IMR-90 (cell line): ENCODE data around the gene SESN1. TPM values are rescaled to one million over a fixed set of nuclear protein-coding genes. Genes with fewer than 3 reads are reported as not detected.

ENCODE experiments used
- ATAC-seq: fragments of 200-7000 bp; cut with Tn5 transposase; 2 replicates; pipeline ENCODE4 v1.9.1; 2020; ENCODE audit warnings: low read depth, mild to moderate bottlenecking, moderate library complexity
- BruUV-seq: library from RNA; stranded (reverse); fragments of 400-500 nt; replicated peaks from 2 replicates; lab custom pipeline; 2021; lab: Mats Ljungman, UMichigan
- CTCF ChIA-PET: fragments of 300-600 bp; formaldehyde crosslinking; extraction: SDS; loops from one replicate; lab custom pipeline; 2021; ENCODE audit warnings: antibody characterized with exemption; lab: Yijun Ruan, JAX
- POLR2A ChIA-PET: fragments of 300-600 bp; sonication (Branson Sonifier 250); formaldehyde crosslinking; loops from one replicate; lab custom pipeline; 2022; ENCODE audit warnings: antibody characterized with exemption; ENCODE audit not compliant: unreplicated experiment; lab: Charles Lee
- DNase-seq: peaks from one replicate; pipeline ENCODE4 v3.0.0; 2013
- H2AFZ ChIP-seq: replicated peaks from 2 replicates; pipeline ENCODE3; 2013; ENCODE audit warnings: low read length, mild to moderate bottlenecking; ENCODE audit not compliant: poor library complexity
- H2AK5ac ChIP-seq: 2 replicates; pipeline ENCODE4 v1.6.1; 2013; ENCODE audit warnings: low read depth, low read length, inconsistent platforms
- H2AK9ac ChIP-seq: replicated peaks from 2 replicates; pipeline ENCODE3; 2013; ENCODE audit warnings: mild to moderate bottlenecking, low read depth, low read length, moderate library complexity; ENCODE audit not compliant: poor library complexity
- H2BK120ac ChIP-seq: 2 replicates; pipeline ENCODE4 v1.6.1; 2013; ENCODE audit warnings: low read depth, low read length, inconsistent platforms
- H2BK15ac ChIP-seq: 3 replicates; pipeline ENCODE4 v1.6.1; 2013; ENCODE audit warnings: low read depth, low read length, inconsistent platforms
- H2BK20ac ChIP-seq: 2 replicates; pipeline ENCODE4 v1.6.1; 2013; ENCODE audit warnings: low read depth, mild to moderate bottlenecking, inconsistent platforms, low read length, moderate library complexity
- H2BK5ac ChIP-seq: 2 replicates; pipeline ENCODE4 v1.6.1; 2013; ENCODE audit warnings: mild to moderate bottlenecking, low read depth, low read length, inconsistent platforms; ENCODE audit not compliant: poor library complexity, severe bottlenecking
- H3K14ac ChIP-seq: replicated peaks from 2 replicates; pipeline ENCODE4 v1.6.1; 2013; ENCODE audit warnings: low read depth, low read length, inconsistent platforms
- H3K18ac ChIP-seq: 2 replicates; pipeline ENCODE4 v1.6.1; 2013; ENCODE audit warnings: low read depth, low read length, control low read depth
- H3K23ac ChIP-seq: 2 replicates; pipeline ENCODE4 v1.6.1; 2013; ENCODE audit warnings: low read depth, low read length, inconsistent platforms
- H3K27ac ChIP-seq: 2 replicates; pipeline ENCODE4 v1.5.1; 2013; ENCODE audit warnings: mild to moderate bottlenecking, control low read depth, low read length; ENCODE audit not compliant: insufficient read depth
- H3K27me3 ChIP-seq: 2 replicates; pipeline ENCODE4 v1.6.1; 2013; ENCODE audit warnings: low read length; ENCODE audit not compliant: control insufficient read depth, insufficient read depth
- H3K36me3 ChIP-seq: 2 replicates; pipeline ENCODE4 v1.6.1; 2013; ENCODE audit warnings: low read length, mixed read lengths; ENCODE audit not compliant: control insufficient read depth, insufficient read depth
- H3K4ac ChIP-seq: 2 replicates; pipeline ENCODE4 v1.6.1; 2013; ENCODE audit warnings: low read depth, low read length, inconsistent platforms
- H3K4me1 ChIP-seq: 2 replicates; pipeline ENCODE4 v1.6.1; 2013; ENCODE audit warnings: low read length, mixed read lengths; ENCODE audit not compliant: control insufficient read depth, insufficient read depth
- H3K4me2 ChIP-seq: 2 replicates; pipeline ENCODE4 v1.6.1; 2013; ENCODE audit warnings: low read depth, mild to moderate bottlenecking, control low read depth, low read length, moderate library complexity
- H3K4me3 ChIP-seq: 2 replicates; pipeline ENCODE4 v1.5.1; 2013; ENCODE audit warnings: low read depth, mild to moderate bottlenecking, control low read depth, low read length, moderate library complexity; ENCODE audit not compliant: insufficient read depth
- H3K56ac ChIP-seq: 2 replicates; pipeline ENCODE4 v1.6.1; 2013; ENCODE audit warnings: low read length, inconsistent platforms; ENCODE audit not compliant: insufficient read depth; ENCODE audit errors: extremely low read depth
- H3K79me1 ChIP-seq, 2 experiments: 2 replicates each; pipeline ENCODE4 v1.6.1; 2013; ENCODE audit warnings: low read length in 2 of 2, inconsistent platforms in 1 of 2, low read depth in 1 of 2
- H3K9ac ChIP-seq: 2 replicates; pipeline ENCODE4 v1.6.1; 2013; ENCODE audit warnings: low read depth, low read length, control low read depth
- H3K9me1 ChIP-seq: 2 replicates; pipeline ENCODE4 v1.6.1; 2013; ENCODE audit warnings: low read length, inconsistent platforms; ENCODE audit not compliant: insufficient read depth
- H3K9me3 ChIP-seq: 2 replicates; pipeline ENCODE4 v1.6.1; 2013; ENCODE audit warnings: low read length; ENCODE audit not compliant: control insufficient read depth, insufficient read depth
- H4K20me1 ChIP-seq: 2 replicates; pipeline ENCODE4 v1.6.1; 2013; ENCODE audit warnings: low read length, inconsistent platforms; ENCODE audit not compliant: insufficient read depth
- H4K5ac ChIP-seq: 2 replicates; pipeline ENCODE4 v1.6.1; 2013; ENCODE audit warnings: mild to moderate bottlenecking, low read depth, low read length, control low read depth
- H4K8ac ChIP-seq, 2 experiments: 2 replicates each; pipeline ENCODE4 v1.6.1; 2013; ENCODE audit warnings: low read depth in 2 of 2, low read length in 2 of 2, control low read depth in 1 of 2, inconsistent platforms in 1 of 2
- H4K91ac ChIP-seq: 2 replicates; pipeline ENCODE4 v1.6.1; 2013; ENCODE audit warnings: low read depth, low read length, inconsistent platforms; ENCODE audit not compliant: insufficient read depth
- MAZ ChIP-seq: IDR thresholded peaks from 2 replicates; pipeline ENCODE4 v1.6.1; 2012; ENCODE audit warnings: low read depth, mild to moderate bottlenecking, low read length, improper control_type of control experiment, moderate library complexity, borderline replicate concordance
- MXI1 ChIP-seq: IDR thresholded peaks from 2 replicates; pipeline ENCODE4 v1.6.1; 2012; ENCODE audit warnings: low read depth, mild to moderate bottlenecking, low read length, moderate library complexity, borderline replicate concordance
- NFE2L2 ChIP-seq: fragments of 150-350 bp; IDR thresholded peaks from 2 replicates; pipeline ENCODE4 v1.6.1; 2016; ENCODE audit warnings: low read depth, mild to moderate bottlenecking, low read length
- POLR2A ChIP-seq: IDR thresholded peaks from 2 replicates; pipeline ENCODE4 v1.6.1; 2012; ENCODE audit warnings: mild to moderate bottlenecking, low read depth, low read length
- RCOR1 ChIP-seq: IDR thresholded peaks from 2 replicates; pipeline ENCODE4 v1.6.1; 2012; ENCODE audit warnings: mild to moderate bottlenecking, low read length, improper control_type of control experiment; ENCODE audit not compliant: insufficient replicate concordance
- SMC3 ChIP-seq: fragments of 150-350 bp; IDR thresholded peaks from 2 replicates; pipeline ENCODE4 v1.6.1; 2016; ENCODE audit warnings: low read depth, mild to moderate bottlenecking, antibody characterized with exemption, low read length, moderate library complexity
- WGBS, 2 experiments: methylation state at CpG; one replicate each; pipeline versions ENCODE4 v1.1.5 to v1.1.7; 2013; ENCODE audit warnings: missing lambda C conversion rate in 2 of 2; ENCODE audit not compliant: insufficient read length in 1 of 2; ENCODE audit errors: extremely low coverage in 2 of 2; 5-methylcytosine and 5-hydroxymethylcytosine counted together
- dilution Hi-C: fragments of 300-500 bp; cut with HindIII; formaldehyde crosslinking; loops from one replicate; pipeline ENCODE4 v1.14.3; 2018; ENCODE audit warnings: low sequenced_read_pairs; ENCODE audit not compliant: unreplicated experiment
- in situ Hi-C: fragments of 300-500 bp; cut with MboI; formaldehyde crosslinking; loops from 3 replicates; pipeline ENCODE4 v1.14.3; 2019; ENCODE audit warnings: low sequenced_read_pairs, inconsistent platforms, mixed read lengths
- intact Hi-C: fragments of 100-400 bp; cut with micrococcal nuclease; formaldehyde crosslinking; loops from 2 replicates; pipeline ENCODE4 v1.10.0; 2022
- polyA plus RNA-seq, 3 experiments: library from polyadenylated mRNA; depleted of rRNA; stranded (reverse); fragments of >200 nt; gene quantifications; 2 replicates each; pipeline ENCODE4 v1.2.3, GENCODE V29; 2012; ENCODE audit warnings: low replicate concordance in 1 of 3
- total RNA-seq: library from RNA; depleted of rRNA; stranded (reverse); fragments of >200 nt; gene quantifications from 2 replicates; pipeline ENCODE4 v1.2.3, GENCODE V29; 2012
- TF ChIP-seq, protein P1 (sequence below): fragments of 150-350 bp; IDR thresholded peaks from 2 replicates; pipeline ENCODE4 v1.6.1; 2016; ENCODE audit warnings: low read depth, mild to moderate bottlenecking, low read length, moderate library complexity, borderline replicate concordance
- TF ChIP-seq, protein P2 (sequence below): conservative IDR thresholded peaks from 2 replicates; pipeline ENCODE4 v1.5.1; 2012; ENCODE audit warnings: mild to moderate bottlenecking, low read depth, low read length, improper control_type of control experiment

Gene SESN1
- total and polyA plus RNA-seq, 2 of the 4 experiments (the other 2 are of a cell fraction), result 9.7 to 16.7 TPM

DNA sequence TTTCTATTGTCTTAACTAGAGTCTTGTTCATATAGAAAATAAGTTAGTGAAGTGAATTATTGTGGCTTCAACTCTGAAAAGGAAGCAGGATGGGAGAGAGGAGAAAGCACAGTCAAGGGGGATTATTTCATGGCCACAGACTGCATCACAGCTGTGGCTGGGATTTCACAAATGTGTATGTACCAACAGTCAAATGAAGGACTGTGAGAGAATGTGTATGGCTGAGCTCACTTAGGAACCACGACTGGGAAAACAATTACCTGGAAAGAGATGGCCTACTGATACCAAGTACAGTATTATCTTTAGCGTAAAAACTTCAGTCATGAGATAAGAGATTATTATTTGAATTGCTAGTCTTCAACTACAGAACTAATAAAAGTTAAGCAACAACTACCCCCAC, 54.9 kb downstream of the SESN1 start:
- no peak overlapping the region for H3K4me3 ChIP-seq
- H3K14ac ChIP-seq, result no peak overlapping the region
- H2BK120ac ChIP-seq, result no peak overlapping the region
- H4K20me1 ChIP-seq, result no peaks in the 10 kb centered on the region
- H3K23ac ChIP-seq, result no peak overlapping the region
- POLR2A ChIA-PET, result no interaction called here
- H3K4ac ChIP-seq, result no peak overlapping the region
- H3K4me2 ChIP-seq, result no peak overlapping the region
- CTCF ChIA-PET, result no interaction called here
- ATAC-seq, result no peak
- no peaks in the 10 kb centered on the region for H3K4me1 ChIP-seq
- no peak overlapping the region for H2BK5ac ChIP-seq
- H3K18ac ChIP-seq, result no peak overlapping the region
- no peak overlapping the region for H3K56ac ChIP-seq
- H2AK9ac ChIP-seq, result no peak overlapping the region
- no peak overlapping the region for H2BK20ac ChIP-seq
- no peak for TF ChIP-seq MAZ
- no peak for TF ChIP-seq MXI1
- TF ChIP-seq POLR2A, result no peak
- no peak for TF ChIP-seq RCOR1
- TF ChIP-seq SMC3, result no peak
- TF ChIP-seq NFE2L2, result no peak
- TF ChIP-seq, protein P1, sequence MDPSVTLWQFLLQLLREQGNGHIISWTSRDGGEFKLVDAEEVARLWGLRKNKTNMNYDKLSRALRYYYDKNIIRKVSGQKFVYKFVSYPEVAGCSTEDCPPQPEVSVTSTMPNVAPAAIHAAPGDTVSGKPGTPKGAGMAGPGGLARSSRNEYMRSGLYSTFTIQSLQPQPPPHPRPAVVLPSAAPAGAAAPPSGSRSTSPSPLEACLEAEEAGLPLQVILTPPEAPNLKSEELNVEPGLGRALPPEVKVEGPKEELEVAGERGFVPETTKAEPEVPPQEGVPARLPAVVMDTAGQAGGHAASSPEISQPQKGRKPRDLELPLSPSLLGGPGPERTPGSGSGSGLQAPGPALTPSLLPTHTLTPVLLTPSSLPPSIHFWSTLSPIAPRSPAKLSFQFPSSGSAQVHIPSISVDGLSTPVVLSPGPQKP, result no peak
- TF ChIP-seq, protein P2, sequence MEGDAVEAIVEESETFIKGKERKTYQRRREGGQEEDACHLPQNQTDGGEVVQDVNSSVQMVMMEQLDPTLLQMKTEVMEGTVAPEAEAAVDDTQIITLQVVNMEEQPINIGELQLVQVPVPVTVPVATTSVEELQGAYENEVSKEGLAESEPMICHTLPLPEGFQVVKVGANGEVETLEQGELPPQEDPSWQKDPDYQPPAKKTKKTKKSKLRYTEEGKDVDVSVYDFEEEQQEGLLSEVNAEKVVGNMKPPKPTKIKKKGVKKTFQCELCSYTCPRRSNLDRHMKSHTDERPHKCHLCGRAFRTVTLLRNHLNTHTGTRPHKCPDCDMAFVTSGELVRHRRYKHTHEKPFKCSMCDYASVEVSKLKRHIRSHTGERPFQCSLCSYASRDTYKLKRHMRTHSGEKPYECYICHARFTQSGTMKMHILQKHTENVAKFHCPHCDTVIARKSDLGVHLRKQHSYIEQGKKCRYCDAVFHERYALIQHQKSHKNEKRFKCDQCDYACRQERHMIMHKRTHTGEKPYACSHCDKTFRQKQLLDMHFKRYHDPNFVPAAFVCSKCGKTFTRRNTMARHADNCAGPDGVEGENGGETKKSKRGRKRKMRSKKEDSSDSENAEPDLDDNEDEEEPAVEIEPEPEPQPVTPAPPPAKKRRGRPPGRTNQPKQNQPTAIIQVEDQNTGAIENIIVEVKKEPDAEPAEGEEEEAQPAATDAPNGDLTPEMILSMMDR, result no peak
- in situ Hi-C loops, result no loop called here
- no peaks in the 10 kb centered on the region for H3K79me1 ChIP-seq
- H3K27me3 ChIP-seq, result no peaks in the 10 kb centered on the region
- no peak overlapping the region for H4K5ac ChIP-seq
- dilution Hi-C loops, result no loop called here
- no TSS peak for BruUV-seq
- WGBS, 2 experiments, result no CpG with 5 or more reads among the region's 2 CpGs
- H4K8ac ChIP-seq, result no peak overlapping the region
- no peaks in the 10 kb centered on the region for H3K36me3 ChIP-seq
- DNase-seq, result no peak
- H2AK5ac ChIP-seq, result no peak overlapping the region
- H2AFZ ChIP-seq, result no peak overlapping the region
- H2BK15ac ChIP-seq, result no peak overlapping the region
- H4K91ac ChIP-seq, result no peak overlapping the region
- no peak overlapping the region for H3K27ac ChIP-seq
- no peak overlapping the region for H3K9ac ChIP-seq
- no peaks in the 10 kb centered on the region for H3K9me1 ChIP-seq
- intact Hi-C loops, result no loop called here
- H3K9me3 ChIP-seq, result no peaks in the 10 kb centered on the region
